HFFc6 (cell line): Measurements from ENCODE around the gene SLC26A4. TPM values are rescaled to one million over a fixed set of nuclear protein-coding genes. Genes with fewer than 3 reads are reported as not detected.

ENCODE experiments used
- DNase-seq: peaks from one replicate; pipeline ENCODE4 v3.0.0-alpha.2; 2018
- H3K27ac Mint-ChIP-seq: 2 replicates; pipeline ENCODE4 v1.8.0; 2020; ENCODE audit warnings: mild to moderate bottlenecking, mixed read lengths
- H3K27me3 Mint-ChIP-seq: 2 replicates; pipeline ENCODE4 v1.8.0; 2021; ENCODE audit warnings: mild to moderate bottlenecking, moderate library complexity, mixed read lengths; ENCODE audit not compliant: insufficient read depth
- H3K36me3 Mint-ChIP-seq: 2 replicates; pipeline ENCODE4 v1.8.0; 2021; ENCODE audit warnings: low read depth, mixed read lengths
- H3K4me1 Mint-ChIP-seq: 2 replicates; pipeline ENCODE4 v1.8.0; 2020; ENCODE audit warnings: low read depth, mixed read lengths
- H3K4me3 Mint-ChIP-seq: 2 replicates; pipeline ENCODE4 v1.8.0; 2020; ENCODE audit warnings: mild to moderate bottlenecking, moderate library complexity, mixed read lengths
- H3K9me3 Mint-ChIP-seq: 2 replicates; pipeline ENCODE4 v1.8.0; 2020; ENCODE audit warnings: mild to moderate bottlenecking, mixed read lengths
- total RNA-seq, 6 experiments: library from RNA; stranded (reverse); fragmentation: NEBNext Ultra II Directional; extraction: Animal tissue kit (Norgen Biotek cat#: 25700); gene quantifications; 2 replicates in 1 of 6; 3 replicates in 5 of 6; pipeline ENCODE4 v1.2.3, GENCODE V29; 2021
- TF ChIP-seq, protein P1 (sequence below): fragments of 200-600 bp; sonication (generic); IDR thresholded peaks from 2 replicates; pipeline ENCODE4 v1.5.0; 2021; ENCODE audit warnings: antibody characterized with exemption, mild to moderate bottlenecking

Gene SLC26A4
- total RNA-seq, 6 experiments from 2014 or later: 0.18 to 0.63 (median 0.21) TPM; not detected in 1

DNA sequence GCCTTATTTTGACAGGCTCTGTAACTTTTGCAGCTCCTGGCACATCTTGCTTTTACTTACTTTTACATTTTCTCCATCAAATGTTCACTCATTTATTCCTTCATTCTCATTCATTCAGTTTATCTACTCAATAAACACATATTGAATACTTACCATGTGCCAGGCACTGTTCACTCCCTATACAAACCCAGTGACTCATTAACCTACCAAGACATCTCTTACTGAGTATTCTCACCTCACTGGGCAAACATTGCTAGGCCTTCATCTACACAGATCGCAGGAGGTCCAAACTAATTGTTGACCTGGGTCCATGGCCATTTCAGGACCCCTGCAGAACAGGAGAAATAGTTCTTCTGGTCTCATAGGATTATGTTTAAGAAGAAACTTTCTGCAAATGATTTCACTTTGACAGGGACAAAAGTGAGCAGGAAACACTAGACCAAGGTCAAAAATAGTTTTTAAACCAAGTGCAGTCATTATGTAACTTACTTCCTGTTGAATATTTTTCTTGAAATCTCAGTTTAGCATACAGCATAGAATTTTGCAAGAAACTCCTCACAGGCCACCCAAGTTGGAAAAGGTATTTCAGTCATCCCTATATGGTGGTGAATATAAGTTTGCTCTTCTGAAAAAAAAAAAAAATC, 17.6 kb downstream of the SLC26A4 start:
- no peak overlapping the region for H3K4me3 Mint-ChIP-seq
- no peaks in the 10 kb centered on the region for H3K4me1 Mint-ChIP-seq
- no peak for DNase-seq
- no peaks in the 10 kb centered on the region for H3K9me3 Mint-ChIP-seq
- TF ChIP-seq, protein P1, sequence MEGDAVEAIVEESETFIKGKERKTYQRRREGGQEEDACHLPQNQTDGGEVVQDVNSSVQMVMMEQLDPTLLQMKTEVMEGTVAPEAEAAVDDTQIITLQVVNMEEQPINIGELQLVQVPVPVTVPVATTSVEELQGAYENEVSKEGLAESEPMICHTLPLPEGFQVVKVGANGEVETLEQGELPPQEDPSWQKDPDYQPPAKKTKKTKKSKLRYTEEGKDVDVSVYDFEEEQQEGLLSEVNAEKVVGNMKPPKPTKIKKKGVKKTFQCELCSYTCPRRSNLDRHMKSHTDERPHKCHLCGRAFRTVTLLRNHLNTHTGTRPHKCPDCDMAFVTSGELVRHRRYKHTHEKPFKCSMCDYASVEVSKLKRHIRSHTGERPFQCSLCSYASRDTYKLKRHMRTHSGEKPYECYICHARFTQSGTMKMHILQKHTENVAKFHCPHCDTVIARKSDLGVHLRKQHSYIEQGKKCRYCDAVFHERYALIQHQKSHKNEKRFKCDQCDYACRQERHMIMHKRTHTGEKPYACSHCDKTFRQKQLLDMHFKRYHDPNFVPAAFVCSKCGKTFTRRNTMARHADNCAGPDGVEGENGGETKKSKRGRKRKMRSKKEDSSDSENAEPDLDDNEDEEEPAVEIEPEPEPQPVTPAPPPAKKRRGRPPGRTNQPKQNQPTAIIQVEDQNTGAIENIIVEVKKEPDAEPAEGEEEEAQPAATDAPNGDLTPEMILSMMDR: no peak
- H3K27me3 Mint-ChIP-seq: peaks cover 3% of the 10 kb centered on the region
- H3K36me3 Mint-ChIP-seq: no peaks in the 10 kb centered on the region
- no peak overlapping the region for H3K27ac Mint-ChIP-seq

- Mint-ChIP-seq H3K36me3 (no peaks in the 10 kb centered on the region), H3K9me3 (no peaks in the 10 kb centered on the region), H3K27ac (no peak overlapping the region), H3K4me1 (no peaks in the 10 kb centered on the region), H3K4me3 (no peak overlapping the region), H3K27me3 (no peaks in the 10 kb centered on the region; the same call in 1 of the 2 replicates)
- TF ChIP-seq, protein P1: no peak
- DNase-seq: no peak
Observed at GRCh38 chr7:107680478-107680877, 19.9 kb downstream of the SLC26A4 start.

DNA sequence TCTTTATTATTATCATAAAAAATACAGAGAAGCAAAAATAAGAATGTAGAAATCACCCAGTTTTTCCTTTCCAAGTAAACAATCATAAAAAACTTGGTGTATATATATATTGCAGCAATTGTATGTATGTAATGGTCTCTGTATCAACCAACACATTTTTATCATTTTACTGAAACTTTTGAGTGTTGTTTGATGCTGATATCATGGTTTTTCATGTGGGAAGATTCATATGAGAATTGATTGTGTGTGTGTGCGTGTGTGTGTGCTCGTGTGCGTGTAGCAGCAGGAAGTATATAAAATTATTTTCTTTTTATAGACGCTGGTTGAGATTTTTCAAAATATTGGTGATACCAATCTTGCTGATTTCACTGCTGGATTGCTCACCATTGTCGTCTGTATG, 22.3 kb downstream of the SLC26A4 start:
- no peak for DNase-seq
- Mint-ChIP-seq H3K36me3 (no peaks in the 10 kb centered on the region), H3K4me3 (no peak overlapping the region), H3K27me3 (no peaks in the 10 kb centered on the region), H3K9me3 (no peaks in the 10 kb centered on the region), H3K4me1 (peaks cover 11% of the 10 kb centered on the region), H3K27ac (no peak overlapping the region)
- TF ChIP-seq, protein P1: no peak

DNA sequence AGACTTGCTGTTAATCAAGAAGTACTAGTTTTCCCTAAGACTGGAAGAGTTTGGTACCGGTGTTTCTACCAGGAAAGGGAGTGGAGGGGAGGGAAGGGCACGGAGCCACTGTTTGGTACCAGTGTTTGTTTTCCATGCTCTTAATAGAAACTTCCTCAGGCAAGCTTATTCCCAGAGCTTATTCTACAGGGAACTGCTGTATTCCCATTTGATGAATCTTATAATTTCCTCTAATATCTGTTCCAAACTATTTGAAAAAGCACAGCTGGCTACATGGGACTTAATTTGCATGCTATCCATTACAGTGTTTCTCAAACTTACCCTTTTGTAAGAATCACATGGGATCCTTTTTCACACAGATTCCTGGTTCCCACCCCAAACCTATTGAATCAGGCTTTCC, 23.7 kb downstream of the SLC26A4 start:
- Mint-ChIP-seq H3K4me1 (peaks cover 15% of the 10 kb centered on the region), H3K9me3 (no peaks in the 10 kb centered on the region), H3K27ac (no peak overlapping the region), H3K36me3 (no peaks in the 10 kb centered on the region), H3K27me3 (no peaks in the 10 kb centered on the region), H3K4me3 (no peak overlapping the region)
- no peak for DNase-seq
- TF ChIP-seq, protein P1: no peak

DNA sequence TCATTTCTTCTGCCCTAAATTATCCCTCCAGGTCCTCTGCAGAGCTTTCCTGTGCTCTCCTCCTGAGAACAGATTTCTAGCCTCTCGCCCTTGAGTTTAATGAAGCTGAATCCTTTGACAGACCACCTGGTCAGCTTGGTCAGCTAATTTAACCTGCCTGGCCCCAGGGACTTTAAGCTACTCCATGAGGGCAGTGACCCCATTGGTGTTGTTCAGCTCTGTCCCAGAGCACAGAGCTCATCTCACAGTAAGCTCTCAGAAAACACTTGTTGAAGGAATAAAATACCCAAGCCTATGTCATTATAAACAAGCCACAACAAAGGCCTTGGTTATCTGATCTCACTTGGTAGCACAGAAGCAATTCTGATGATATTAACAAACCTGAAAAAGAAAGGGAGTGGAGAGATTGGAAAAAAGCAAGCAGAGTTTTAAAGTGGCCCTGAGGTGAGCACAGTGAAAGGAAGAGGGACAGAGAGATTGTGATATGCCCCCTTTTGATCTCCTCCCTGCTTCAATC, 24.4 kb downstream of the SLC26A4 start:
- Mint-ChIP-seq H3K27me3 (no peaks in the 10 kb centered on the region), H3K9me3 (no peaks in the 10 kb centered on the region), H3K4me3 (no peak overlapping the region), H3K27ac (no peak overlapping the region), H3K36me3 (no peaks in the 10 kb centered on the region), H3K4me1 (peaks cover 16% of the 10 kb centered on the region)
- DNase-seq: no peak
- TF ChIP-seq, protein P1: no peak
